Activated T-cell treated with anti-CD3 and anti-CD28 coated beads for 48 hours (primary cell): ENCODE data around the gene ZP1.

Experiments used
- DNase-seq: peaks from one replicate; pipeline ENCODE4 v3.0.0-alpha.2; 2020; ENCODE audit warnings: low read depth

The ZP1 gene

DNA sequence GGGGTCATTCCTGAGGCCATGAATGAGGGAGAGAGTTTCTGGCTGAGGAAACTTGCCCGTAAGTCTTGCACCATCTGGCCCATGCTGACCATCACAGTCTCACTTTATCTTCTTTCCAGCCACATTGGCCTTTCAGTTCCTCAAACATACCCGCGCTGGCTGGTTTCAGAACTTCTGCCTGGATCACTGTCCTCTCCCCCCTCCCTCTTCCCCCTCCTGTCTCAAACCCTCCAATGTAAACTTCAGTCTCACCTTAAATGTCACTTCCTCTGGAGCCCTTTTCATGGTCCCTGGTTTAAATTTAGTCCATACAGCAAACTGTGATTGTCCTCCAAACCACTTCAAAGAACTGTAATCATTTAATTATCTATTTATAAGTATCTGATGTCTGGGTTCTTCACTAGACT, 42.9 kb downstream of the ZP1 start:
- no peak for DNase-seq

DNA sequence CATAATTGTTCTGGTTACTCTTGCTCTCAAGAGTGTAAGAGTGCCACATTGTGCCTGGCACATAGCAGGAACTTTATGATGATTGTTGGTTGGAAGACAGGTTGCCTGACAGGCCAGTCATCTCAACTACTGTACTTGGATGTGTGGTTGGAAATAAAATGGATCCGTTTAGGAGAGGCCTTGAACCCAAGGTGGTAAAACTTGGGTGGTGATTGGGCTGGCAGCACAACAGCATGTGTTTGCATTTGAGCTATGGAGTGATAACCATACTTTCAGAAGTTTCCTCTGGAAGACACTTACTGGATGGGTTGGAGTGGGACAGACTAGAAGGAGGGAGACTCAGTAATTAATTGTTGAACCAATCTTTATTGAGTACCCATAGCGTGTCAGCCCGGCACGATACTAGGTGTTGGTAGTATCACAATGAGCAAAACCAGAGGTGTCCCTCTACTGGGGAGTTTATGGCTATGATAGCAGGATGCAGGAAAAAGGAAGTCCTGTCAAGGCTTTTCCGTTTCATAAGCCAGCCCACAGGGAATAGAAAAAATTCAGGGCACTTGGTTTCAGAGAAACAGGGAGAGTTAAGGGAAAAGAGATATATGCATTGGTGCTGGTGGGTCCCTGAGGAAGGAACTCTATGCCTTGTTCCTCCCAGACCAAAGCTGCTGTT, 43.5 kb downstream of the ZP1 start:
- DNase-seq, result no peak

DNA sequence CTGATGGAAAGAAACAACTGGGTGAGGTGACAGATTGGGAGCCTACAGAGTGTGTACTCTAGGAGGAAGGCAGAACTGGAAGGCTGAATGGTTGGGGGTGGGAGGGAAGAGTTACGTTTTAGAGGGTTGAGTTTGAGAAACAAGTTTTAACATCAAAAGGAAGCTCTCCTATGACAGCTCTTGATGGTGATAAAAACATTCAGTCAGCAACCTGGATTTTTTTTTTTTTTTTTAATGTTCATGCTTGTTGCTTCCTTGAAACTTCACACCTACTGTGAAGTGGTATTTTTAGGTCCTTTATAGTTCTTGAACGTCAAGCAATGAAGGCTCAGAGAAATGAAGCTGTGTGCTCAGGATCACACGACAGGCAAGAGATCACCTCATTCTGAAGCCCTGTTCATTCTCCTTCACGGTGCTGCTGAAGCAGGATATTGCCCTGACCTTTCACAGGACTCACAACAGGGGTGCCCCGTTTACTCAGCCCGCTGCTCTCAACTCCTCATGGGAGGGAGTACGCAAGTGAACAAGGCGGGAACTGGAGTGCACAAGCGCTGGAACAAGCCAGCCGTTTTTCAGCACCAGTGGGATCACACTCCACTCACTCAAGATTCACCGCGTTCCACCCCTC, 45.0 kb downstream of the ZP1 start:
- DNase-seq, result no peak

DNA sequence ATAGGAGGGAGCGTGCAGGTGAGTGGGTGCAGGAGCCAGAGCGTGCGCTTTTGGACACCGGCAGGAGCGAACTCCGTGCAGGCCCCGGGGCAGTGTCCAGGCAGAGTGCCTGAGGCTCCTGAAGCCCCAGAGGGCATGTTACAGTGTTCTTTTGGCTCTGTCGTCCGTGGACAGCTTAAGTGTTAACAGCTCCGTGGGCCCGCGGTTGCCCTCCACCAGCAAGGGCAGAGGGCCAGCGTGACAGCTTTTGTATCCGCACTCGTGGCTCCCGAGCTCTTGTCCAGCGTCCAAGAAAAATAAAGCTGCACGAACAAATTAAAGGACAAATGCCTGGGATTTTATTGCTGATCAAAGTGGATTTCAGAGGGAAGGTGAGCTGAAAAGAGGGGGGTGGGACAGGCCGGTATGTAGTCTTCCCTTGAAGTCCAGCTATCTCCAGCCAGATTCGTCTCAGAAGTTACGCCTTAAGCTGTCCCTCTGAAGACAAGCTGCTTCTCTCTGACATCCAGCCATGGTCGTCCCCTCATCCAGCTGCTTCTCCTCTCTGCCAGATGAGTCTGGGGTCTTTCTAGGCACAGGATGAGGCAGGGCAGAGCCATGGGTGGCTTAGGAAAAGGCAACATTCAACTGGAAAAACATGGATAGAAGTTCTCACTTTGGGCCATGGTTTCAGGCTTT, 45.6 kb downstream of the ZP1 start:
- no peak for DNase-seq

DNA sequence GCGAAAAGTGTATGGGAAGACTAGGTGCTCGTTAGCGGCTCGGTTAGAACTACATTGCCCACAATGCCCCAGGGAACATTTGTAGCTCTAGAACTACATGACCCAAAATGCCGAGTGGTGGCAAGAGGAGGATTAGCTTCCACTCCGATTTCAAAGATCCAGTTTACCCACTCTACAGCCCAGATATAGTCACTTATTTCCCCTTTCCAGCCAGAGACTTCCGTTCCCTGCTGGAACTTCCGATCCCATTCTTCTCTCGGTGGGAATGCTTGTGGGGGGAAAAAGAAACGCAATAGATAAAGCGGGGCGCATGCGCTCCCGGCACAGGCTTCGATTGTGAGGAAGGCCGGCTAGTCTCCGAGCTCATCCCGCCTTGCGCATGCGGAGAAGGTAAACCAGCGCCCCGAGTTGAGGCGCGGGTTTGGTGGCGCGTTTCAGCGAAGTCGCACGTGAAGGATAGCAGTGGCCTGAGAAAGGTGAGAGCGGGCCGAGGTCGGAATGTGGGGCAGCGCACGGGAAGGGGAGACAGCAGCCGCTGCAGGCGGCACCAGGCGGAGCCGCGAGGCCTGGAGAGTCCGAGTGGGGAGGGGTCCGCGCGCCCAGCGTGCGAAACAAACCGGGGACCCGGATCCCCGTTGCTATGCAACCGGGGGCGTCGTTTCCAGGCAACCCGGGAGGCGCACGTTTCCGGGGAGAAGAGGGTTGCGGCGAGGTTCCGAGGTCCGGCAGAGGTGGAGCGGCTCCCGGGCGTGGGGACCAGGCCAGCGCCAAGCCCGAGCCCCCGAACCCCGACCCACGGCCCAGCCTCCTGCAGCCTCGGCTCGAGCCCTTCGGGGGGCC, 46.7 kb downstream of the ZP1 start, which contains the start of gene TMEM109:
Gene TMEM109 (plus strand): TSS at position 366 of the 840 bp plus-strand sequence. CDS start 5,536 bp downstream, outside the sequence.
- DNase-seq, result peak; percentile 85

DNA sequence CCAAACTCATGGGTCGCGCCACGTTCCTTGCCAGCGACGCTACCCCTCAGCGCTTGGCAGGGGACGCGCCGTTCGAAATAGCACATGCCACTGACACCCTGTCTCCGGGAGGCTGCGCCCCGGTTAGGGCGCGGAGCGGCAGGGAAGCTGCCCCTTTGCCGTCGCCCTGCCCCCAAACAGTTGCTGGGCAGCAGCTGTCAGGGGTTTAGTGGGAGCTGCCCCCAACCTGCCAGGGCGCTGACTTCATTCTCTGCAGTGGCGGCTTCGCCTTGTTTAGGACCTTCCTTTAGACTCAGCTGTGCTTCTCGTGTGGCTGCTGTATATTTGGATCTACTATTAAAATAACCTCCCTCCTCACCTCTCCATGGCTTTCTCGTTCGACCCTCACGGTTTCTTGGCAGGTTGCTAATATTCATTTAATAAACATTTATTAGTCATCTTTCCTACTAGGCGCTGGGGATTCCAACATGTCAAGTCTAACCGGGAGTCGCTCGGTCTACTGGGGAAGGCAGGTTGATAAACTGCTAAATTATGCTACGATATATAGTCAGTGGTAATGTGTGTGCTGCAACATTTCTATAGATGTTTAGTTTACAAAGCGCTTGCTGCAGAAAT, 47.4 kb downstream of the ZP1 start:
- DNase-seq, result peak; percentile 29

DNA sequence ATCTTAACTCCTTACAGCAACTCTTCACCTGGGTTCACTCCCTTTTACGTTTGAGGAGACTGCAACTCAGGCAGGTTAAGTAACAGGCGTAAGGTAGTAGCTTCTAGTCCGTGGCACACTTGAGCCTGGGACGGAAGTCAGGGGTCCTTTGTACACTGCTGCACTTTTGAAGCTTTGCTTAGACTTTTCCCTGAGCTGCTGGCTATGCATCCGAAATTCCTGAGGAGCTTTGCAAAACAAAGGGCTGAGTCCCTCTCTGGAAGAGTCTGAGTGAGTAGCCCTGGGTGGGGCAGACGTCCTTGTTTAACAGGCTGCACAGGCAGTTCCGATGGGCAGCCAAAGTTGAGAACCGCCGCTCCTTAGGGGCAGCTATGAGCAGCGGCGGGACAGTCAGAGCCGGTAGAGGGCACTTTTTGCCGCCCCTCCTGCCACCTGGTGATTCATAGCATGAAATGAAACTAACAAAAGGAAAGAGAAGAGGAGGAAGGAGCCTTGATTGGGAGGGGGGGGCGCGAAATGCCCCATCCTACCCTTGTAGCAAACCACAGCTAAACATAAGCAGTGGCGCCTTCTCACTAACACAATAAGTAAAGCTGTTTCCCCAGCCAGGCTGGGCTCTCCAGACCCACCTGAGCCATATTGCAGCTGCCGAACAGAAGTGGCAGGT, 48.0 kb downstream of the ZP1 start:
- peak; percentile 59 for DNase-seq

DNA sequence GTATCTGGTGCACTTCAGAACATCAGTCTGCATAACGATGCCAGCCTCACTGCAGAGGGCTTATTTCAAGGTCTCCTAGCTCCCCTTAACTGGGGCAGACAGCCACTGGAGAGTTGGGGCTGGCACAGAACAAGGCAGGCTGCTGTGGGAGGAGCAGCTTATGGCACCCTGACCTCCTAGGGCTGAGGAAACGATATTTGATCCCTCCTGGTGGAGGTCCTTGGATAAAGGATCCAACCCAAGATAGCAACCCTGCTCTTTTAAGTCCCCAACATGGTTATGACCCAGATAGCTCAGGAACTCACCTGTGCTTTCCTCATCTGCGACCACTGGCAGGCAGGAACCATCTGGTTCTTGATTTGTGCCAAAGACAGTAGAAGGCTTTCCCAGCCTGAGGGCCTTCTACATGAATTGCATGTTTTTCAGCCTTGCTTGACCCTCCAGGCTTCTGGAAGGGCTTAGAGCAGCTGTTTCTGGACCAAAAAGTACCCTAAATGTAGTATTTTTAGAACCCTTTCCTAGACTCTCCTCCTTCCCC, 49.4 kb downstream of the ZP1 start:
- DNase-seq, result no peak

DNA sequence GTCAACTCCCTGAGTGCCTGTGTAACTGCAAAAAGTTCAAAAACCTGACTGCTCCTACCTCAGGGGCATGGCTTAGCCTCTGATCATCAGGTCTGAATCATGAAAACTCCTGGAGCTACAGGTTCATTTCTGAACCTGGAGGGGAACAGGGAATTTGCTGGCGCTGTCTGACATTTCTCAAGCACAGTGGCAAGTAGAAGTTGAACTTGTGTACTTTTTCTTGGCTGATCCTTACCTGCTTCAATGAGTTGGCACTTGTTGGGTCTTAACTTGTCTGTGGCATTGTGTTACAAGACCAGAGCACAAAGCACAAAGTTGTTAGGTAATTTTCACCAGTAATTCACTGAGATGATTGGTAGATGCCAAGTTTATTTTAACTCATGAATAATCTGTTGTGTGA, 49.9 kb downstream of the ZP1 start:
- DNase-seq, result no peak

DNA sequence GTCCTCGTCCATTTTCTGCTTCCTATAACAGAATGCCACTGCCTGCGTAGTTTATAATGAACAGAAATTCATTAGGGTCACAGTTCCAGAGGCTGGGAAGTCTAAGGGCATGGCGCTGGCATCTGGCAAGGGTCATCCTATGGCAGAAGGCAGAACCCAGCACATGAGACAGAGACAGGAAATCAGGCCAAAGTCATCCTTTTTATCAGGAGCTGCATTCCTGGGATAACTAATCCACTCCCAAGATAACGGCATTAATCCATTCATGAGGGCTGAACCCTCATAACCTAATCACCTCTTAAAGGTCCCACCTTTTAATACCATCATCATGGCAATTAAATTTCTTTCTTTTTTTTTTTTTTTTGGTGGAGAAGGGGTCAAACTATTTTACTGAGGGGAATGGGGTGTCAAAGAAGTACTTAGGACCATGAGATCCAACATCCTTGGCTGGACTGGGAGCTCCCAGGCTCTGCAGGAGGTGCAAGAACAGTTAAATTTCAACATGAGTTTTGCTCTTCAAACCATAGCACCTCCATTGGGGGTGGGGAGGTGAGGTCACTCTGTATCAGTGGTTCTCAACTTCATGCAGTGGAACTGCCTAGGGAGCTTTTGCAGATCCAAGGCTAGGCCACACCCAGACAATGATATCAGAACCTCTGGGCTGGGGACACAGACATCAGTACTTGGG, 51.1 kb downstream of the ZP1 start:
- DNase-seq, result no peak

DNA sequence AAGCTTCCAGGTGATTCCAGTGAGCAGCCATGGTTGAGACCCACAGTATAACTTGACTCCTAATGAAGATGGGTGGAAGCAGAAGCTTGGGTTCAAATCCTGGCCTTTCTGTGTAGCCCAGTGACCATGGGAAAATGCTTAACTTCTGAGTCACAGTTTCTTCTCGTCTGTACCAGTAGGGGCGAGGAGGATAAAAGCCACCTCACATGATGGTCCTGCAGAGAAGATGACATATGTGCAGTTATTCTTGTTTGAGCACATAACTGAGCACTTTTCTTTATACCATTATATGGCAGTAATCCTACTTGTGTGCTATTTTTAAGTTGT, 51.6 kb downstream of the ZP1 start:
- DNase-seq, result no peak

DNA sequence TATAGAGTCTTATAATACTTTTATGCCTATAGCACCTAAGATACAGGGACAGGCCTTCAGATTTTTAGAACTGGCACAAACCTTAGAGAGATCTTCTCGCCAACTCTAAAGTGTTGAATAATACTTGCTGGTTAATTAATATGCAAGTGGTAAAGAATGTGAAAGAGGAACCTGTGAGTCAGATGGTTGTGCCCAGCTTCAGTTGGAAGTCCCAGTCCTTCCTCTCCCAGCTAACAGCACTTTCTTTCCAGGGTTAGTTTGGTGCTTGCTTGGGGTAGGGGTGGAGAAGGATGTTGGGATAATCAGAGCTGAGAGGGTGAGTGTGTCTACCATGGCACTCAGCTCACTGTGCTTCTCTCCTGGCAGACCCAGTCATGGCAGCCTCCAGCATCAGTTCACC, 52.0 kb downstream of the ZP1 start:
- DNase-seq, result no peak

DNA sequence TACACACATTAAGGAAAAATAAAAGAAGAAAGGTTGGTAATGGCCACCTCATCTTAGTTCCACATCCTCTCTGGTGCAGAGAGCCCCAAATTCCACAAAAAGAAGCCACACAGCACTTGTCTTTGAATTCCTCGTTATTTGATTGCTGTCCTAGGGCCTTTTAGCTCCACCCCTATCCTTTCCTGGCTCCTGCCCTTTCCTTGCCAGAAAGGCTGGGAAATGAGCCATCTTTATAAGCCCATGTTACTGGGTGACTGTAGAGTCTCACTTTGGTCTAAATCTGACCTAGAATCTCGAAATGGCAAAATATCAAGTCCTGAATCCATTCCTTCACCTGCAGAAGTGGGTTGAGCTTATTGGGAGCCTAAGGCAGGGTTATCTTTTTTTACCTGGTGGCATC, 52.6 kb downstream of the ZP1 start:
- DNase-seq, result no peak

DNA sequence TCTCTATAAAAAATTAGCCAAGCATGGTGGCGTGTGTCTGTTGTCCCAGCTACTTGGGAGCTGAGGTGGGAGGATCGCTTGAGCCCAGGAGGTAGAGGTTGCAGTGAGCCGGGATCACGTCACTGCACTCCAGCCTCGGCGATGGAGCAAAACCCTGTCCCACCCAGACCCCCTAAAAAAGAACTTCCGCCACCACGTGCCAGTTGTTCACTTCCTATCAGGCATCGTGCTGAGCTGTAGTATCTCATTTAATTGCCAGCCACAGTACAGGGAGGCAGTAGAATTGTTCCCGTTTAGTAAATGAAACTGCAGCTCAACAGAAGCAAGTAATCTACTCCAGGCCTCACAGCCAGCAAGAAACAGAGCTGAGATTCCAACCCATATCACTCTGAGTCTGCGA, 53.9 kb downstream of the ZP1 start:
- no peak for DNase-seq

DNA sequence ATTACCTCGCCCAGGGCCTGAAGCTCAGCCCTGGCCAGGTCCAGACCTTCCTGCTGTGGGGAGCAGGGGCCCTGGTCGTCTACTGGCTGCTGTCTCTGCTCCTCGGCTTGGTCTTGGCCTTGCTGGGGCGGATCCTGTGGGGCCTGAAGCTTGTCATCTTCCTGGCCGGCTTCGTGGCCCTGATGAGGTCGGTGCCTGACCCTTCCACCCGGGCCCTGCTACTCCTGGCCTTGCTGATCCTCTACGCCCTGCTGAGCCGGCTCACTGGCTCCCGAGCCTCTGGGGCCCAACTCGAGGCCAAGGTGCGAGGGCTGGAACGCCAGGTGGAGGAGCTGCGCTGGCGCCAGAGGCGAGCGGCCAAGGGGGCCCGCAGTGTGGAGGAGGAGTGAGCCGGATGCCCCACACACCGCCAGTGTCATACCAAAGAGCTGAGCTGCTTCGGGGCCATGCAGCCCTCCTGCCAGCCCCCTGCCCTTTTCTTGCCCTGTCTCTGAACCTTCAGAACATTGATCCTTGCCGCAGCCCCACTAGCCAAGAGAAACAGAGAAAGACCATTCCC, 54.5 kb downstream of the ZP1 start:
- no peak for DNase-seq

DNA sequence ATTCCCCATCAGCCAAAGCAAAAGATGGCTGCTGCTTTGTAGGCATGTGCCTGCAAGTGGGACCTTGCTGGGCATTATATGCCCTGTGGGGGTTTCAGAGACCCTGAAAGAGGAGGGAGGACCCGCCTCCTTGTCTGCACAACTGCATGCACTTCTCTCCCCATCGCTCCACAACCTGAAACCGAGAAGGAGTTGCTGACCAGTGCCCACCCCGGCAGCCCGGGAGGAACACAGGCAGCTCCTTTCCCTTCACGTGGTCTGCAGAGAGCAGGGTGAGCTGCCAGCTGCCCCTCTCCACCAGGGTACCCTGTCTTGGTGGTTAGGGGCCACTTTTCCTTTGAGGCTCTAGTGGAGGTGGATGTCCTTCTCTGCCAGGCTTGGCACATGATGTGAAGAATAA, 55.6 kb downstream of the ZP1 start:
- DNase-seq, result no peak

DNA sequence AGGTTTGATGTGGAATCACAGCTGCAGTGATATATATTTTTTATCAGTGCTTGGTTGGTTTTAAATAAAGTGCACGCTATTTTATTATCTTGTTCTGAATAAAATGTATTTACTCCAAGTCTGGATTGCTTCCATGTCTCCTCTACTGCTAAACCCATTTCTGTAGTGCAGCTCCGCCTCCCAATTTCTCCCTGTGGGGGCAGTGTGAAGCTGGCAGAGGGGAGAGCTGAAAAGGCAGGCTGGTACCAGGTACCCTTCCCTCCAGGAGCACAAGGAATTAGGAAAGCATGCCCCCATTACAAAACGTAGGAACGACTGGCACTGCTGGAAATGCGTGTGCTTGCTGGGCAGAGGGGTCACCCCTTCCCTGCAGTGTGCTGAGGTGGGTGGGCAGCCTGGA, 56.0 kb downstream of the ZP1 start:
- no peak for DNase-seq

DNA sequence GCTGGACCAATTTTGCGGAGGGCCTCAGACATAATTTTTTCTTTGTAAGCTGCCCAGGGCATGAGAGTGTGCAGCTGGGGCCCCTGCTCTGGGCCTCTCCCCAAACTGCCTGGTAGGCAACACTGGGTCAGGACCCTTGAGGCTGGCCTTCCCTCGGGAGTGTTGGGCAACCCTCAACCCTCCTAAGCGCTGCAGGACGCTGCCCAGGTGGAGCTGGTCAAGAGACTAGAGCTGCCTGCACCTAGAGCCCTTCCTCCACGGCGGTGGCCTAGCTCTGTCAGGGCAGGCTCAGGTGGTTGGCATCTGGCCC, 56.4 kb downstream of the ZP1 start:
- no peak for DNase-seq

DNA sequence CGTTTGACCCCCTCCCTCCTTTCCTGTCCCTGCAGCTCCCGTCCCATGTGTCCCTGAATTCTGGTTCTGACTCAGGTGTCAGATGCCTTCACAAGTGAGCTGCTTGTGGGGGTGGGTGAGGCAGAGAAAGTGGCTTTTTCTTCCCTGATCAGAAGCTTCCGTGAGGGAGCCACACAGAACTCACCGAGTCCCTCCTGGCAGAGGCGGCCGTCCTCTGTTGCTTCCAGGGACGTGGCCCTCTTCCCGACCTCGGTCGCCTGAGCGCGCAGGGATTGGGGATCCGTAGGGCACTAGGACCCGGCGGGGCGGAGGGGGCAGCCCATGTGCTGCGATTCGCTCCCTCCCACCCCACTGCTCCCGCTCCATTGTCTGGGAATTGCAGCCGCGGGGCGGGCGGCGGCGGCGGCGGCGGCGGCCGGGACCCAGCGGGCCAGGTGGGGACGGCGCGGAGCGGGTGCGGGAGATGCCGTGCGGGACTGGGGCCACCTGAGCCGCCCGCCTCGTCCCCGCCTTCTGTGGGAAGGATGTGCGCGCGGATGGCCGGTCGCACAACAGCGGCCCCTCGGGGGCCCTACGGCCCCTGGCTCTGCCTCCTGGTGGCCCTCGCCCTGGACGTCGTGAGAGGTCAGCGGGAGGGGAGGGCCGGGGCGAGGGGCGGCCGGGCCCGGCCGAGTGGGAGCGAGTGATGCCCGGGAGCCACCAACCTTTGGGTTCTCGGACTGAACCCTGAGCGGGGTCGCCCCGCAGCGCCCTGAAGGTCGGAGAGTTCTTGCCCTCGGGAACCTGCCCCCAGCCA, 57.0 kb downstream of the ZP1 start, which contains the start of gene TMEM132A:
Gene TMEM132A (plus strand): TSS at position 351 of the 796 bp plus-strand sequence. CDS start 174 bp downstream, at position 525.
- no peak for DNase-seq
